Measurements from ENCODE around the gene SHISA4.

The SHISA4 gene

DNA sequence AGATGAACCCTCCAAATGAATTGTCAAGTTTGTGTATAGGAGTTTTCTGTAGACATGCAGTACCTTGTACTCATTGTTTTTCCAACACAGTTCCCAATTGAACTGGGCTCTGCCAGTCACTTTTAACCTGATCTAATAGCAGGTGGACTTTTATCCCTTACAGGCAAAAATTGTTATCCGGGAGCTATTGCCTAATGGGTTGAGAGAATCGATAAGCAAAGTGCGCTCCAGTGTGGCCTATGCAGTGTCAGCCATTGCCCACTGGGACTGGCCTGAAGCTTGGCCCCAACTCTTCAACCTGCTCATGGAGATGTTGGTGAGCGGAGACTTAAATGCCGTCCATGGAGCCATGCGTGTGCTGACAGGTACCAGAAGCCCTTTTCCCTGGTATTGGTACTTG is 40.5 kb upstream of the SHISA4 start:
- TF ChIP-seq, protein P1, sequence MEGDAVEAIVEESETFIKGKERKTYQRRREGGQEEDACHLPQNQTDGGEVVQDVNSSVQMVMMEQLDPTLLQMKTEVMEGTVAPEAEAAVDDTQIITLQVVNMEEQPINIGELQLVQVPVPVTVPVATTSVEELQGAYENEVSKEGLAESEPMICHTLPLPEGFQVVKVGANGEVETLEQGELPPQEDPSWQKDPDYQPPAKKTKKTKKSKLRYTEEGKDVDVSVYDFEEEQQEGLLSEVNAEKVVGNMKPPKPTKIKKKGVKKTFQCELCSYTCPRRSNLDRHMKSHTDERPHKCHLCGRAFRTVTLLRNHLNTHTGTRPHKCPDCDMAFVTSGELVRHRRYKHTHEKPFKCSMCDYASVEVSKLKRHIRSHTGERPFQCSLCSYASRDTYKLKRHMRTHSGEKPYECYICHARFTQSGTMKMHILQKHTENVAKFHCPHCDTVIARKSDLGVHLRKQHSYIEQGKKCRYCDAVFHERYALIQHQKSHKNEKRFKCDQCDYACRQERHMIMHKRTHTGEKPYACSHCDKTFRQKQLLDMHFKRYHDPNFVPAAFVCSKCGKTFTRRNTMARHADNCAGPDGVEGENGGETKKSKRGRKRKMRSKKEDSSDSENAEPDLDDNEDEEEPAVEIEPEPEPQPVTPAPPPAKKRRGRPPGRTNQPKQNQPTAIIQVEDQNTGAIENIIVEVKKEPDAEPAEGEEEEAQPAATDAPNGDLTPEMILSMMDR (IDR thresholded peaks at IDR 0.05): no peak

DNA sequence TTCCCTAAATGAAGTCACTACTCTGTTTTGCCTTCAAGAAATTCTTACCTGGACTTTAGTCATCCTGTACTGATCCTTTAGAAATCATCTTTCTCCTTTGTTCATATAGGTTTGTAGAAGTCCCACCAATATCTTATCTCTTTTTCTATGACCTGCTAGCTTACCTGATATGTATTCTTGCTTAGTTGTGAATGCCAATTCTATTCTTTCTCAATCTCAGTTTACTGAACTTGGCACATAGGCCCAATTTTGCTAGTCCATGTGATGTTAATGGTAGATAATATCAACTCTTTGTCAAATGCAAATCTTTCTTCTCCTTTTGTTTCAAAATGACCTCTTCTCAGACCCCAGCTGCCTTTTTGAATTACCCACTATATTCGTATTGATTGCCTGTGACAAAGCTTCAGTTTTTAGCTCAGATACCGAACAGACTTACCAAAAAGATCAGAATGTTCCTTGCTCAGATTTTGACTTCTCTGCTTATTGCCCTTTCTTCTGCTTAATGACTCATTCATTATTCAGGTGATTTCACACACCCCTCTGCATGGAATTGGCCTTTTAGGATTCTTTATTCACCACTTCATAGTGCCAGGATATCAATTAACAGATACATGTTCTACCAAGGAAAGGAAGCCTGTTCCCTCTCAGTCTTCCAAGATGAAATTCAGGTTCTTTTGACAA is 39.2 kb upstream of the SHISA4 start:
- TF ChIP-seq, protein P1 (IDR thresholded peaks at IDR 0.05): no peak

DNA sequence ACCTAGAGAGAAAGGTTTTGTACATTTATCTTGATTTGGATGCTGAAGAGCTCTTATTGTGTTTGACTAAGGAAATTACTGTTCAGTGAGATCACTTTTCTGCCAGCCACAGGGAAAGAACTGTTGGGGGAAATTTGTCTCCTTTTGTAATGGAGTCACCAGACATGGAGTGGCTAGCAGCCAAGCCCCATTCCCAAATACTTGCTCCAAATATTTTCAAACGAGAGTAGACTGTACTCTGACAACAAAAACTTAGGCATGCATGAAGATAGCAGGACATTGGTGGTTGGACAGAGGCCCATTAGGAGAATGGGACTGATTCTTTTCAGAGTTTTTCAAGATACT is 38.7 kb upstream of the SHISA4 start:
- TF ChIP-seq, protein P1 (IDR thresholded peaks at IDR 0.05): no peak

DNA sequence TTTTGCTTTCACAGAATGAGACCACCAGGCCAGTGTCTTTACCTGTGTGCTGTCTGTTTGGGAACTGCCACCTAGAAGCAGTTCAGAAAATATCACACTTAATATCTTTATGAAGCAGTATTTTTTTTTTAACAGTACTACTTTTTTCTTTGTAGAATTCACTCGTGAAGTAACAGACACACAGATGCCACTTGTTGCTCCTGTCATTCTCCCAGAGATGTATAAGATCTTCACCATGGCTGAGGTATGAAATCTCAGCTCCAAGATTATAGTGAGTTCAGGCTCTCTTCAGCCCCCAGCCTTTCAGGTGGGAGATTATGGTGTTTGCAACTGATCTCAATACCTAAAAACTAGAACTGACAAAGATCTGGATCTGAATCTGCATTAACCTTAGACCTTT is 36.7 kb upstream of the SHISA4 start:
- TF ChIP-seq, protein P1 (IDR thresholded peaks at IDR 0.05): no peak

DNA sequence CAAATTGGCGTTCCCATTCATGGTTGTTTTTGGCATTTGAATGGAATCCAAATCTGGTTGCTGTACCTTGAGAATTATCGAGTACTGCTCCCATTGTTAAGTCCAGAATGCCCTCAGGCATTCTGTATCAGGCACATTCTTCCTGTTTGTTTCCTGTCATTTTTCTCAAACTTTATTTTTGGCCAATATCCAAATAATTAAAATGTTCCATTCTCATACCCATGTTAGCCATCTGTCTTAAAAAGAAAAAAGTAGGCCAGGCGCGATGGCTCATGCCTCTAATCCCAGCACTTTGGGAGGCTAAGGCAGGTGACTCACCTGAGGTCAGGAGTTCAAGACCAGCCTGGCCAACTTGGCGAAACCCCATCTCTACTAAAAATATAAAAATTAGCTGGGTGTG is 29.3 kb upstream of the SHISA4 start:
- TF ChIP-seq, protein P1 (IDR thresholded peaks at IDR 0.05): no peak

DNA sequence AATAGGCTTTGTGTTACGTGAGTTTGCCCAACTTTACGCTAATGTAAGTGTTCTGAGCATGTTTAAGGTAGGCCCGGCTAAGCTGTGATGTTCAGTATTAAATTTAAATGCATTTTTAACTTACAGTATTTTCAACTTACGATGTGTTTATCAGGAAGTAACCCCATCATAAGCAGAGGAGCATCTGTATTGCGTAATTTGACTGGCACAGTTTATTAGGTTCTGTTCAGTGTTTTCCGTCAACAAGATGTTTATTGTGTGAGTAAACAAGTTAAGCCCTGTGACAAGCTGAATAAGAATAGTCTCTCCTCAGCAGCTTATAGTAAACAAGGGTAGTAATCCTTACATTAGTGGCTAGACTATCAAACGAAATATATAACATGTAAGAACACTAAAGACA is 27.2 kb upstream of the SHISA4 start:
- TF ChIP-seq, protein P1 (IDR thresholded peaks at IDR 0.05): no peak

DNA sequence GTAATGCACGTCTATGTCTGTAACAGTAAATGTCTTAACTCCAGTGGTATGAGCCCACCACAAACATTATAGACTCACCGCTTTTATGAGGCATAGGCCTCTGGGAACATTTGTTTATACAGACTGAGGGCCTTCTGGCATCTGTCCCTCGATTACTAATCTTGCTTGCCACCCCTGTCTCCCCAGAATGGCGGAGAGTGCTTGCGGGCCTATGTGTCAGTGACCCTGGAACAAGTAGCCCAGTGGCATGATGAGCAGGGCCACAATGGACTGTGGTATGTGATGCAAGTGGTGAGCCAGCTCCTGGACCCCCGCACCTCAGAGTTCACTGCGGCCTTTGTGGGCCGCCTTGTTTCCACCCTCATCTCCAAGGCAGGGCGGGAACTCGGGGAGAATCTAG is 18.3 kb upstream of the SHISA4 start:
- TF ChIP-seq, protein P1 (IDR thresholded peaks at IDR 0.05): no peak

DNA sequence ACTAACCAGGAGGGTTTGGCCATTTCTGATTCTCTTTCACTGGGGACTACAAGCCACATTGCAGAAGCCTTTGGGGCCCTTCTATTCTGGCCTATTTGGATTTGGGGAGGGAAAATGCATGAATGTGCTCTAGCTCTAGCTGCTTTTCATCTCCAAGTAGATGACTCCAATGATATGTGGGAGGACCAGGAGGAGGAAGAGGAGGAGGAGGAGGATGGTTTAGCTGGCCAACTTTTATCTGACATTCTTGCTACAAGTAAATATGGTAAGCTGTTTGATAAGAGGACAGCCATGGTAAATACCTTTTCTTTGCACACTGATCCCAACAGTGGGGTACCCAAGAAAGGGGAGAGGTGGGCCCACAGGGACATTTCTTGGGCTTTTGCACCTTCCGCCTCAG is 14.0 kb upstream of the SHISA4 start:
- TF ChIP-seq, protein P1 (IDR thresholded peaks at IDR 0.05): no peak
